GM19463 (cell line): ENCODE data around the gene RAF1.
"Not testable (repeated sequence)": the region's sequence is repeated elsewhere in the genome, so short reads cannot be mapped to it uniquely, and the experiment has no call there.

Source experiments
- ATAC-seq: cut with Tn5 transposase; IDR thresholded peaks from one replicate; pipeline ENCODE4 v1.9.1; 2021; ENCODE audit warnings: mild to moderate bottlenecking, moderate library complexity; ENCODE audit not compliant: unreplicated experiment

Gene RAF1

DNA sequence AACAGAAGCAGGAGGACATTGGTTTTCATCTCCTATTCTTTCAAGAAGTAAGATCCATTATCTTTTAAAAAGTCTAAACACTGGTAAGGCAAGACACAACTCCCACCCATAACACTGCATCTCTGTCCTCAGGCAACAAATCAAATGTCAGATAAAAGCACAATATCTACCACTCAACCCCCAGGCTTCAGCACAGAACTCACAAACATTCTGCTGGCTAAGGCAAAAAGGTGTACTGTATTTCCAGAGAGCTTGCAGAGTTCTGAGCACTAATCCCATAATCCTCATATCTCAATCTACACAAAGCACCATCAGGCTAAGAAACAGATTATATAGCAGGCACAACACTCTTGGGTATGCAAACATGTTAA lies 20.9 kb downstream of the RAF1 start:
- no peak for ATAC-seq

DNA sequence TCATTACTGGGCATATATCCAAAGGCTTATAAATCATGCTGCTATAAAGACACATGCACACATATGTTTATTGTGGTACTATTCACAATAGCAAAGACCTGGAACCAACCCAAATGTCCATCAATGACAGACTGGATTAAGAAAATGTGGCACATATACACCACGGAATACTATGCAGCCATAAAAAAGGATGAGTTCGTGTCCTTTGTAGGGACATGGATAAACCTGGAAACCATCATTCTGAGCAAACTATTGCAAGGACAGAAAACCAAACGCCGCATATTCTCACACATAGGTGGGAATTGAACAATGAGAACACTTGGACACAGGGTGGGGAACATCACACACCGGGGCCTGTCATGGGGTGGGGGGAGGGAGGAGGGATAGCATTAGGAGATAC lies 23.1 kb downstream of the RAF1 start:
- not testable (repeated sequence) for ATAC-seq

DNA sequence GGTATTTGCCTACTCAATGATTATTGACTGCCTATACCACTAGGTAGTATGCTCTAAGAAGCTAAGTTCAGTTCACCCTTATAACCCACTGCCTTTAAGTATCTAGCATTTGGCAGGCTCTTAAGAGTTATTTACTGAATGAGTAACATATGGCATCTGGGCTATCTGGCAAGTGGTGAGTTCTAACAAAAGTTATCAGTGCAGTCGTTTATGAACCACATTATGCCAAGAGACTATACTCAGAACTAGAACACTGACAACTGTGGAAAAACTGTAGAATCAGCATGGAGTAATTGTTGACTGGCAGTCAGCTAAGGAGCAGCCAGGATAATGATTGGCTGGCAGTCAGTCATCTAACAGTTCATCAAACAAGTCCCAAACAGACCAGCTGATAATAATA lies 25.8 kb downstream of the RAF1 start:
- no peak for ATAC-seq

DNA sequence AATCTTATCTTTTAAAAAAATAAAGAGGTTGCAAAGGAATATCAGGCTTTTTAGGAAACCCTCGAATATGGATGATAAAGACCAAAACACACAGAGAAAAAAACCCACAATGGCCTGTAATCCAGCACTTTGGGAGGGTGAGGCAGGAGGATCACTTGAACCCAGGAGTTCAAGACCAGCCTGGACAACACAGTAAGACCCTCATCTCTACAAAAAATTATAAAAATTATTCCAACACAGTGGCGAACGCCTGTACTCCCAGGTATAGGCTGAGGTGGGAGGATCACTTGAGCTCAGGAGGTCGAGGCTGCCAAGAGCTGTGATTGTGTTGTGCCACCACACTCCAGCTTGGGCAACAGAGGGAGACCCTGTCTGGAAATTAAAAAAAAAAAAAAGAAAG lies 30.8 kb downstream of the RAF1 start:
- no peak for ATAC-seq

DNA sequence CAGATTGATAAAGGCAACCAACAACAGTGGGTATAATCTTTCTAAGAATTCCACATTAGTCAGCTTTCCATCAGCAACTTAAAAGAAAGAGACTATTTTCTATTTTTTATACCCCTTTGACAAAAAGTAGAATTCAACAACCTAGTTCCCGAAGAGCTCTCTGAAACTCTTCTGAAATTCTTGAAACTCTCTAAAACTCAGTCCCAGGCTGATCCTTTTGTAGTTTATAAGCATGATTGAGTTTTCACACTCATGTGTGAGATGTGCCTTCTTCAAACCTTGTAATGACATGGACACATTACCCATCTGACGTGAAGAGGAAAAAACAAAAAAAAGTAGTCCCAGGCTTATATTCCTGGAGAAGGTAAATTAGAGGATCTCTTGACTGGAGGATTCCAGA lies 31.4 kb downstream of the RAF1 start:
- no peak for ATAC-seq

DNA sequence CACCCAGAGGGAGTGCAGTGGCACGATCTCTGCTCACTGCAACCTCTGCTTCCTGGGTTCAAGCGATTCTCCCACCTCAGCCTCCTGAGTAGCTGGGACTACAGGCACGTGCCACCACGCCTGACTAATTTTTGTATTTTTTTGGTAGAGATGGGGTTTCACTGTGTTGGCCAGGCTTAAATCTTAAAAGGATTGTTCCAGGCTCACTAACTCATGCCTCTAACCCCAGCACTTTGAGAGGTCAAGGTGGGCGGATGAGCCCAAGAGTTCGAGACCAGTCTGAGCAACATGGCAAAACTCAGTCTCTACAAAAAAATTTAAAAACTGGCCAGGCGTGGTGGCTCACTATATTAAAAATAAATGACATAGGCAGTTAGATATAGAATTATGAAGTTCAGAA lies 33.1 kb downstream of the RAF1 start:
- ATAC-seq = not testable (repeated sequence)

DNA sequence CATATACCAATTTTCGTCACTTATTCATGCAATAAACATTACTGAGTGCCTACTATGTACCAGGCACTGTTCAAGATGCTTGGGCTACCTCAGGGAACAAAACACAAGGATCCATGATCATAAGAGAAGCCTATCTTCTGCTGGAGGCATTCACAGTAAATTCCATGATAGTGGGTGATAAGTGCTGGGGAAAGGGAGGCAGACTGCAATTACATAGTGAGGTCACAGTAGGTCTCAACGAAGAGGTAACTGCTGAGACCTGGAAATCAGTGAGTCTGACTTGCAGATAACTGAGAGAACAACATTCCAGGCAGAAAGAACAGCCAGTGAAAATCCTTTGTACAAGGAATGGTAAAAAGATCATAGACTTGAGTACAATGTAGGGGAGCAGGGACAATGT lies 33.6 kb downstream of the RAF1 start:
- ATAC-seq = no peak

DNA sequence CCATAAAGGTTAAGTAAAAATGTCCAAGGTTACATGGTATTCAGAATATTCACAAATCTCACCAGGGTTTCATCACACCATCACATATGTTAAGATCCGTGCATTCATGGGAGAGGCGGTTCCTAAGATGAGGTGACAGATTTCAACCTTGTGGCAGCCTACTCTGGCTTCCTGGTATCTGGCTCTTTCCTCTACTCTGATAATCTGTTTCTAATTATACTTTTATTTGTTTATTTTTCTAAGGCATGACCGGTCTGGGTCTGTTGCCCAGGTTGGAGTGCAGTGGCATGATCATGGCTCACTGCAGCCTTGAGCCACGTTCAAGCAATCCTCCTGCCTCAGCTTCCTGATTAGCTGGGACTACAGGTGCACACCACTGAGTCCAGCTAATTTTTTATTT lies 34.4 kb downstream of the RAF1 start:
- no peak for ATAC-seq

DNA sequence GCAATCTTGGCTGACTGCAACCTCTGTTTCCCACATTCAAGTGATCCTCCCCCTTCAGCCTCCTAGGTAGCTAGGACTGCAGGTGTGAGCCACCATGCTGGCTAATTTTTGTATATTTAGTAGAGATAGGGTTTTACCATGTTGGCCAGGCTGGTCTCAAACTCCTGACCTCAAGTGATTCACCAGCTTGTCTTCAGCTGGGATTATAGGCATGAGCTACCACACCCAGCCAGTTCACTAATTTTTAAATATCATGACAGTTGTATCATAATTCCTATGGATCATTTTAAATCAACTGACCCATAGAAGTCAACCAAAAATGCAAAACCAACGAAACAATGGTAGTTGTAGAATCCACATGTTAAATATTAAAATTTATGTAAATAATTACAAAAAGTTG lies 35.1 kb downstream of the RAF1 start:
- no peak for ATAC-seq

DNA sequence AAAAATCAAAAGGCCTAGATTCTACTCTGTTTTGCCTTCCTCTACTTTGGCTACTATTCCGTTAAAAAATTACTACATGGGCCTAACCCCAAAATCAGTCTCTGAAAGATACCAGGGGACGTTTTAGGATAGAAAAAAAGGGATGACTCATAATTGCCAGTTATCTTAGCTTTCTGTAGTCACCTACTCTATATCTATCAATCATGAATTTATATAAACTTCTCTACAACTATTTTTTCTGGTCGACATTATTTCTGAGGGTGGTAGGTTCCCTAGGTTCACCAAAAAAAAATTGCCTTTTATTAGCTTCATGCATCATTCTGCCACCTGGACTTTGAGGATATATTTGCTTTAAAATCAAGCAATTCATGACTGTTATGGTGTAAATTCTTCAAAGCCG lies 36.5 kb downstream of the RAF1 start:
- no peak for ATAC-seq

DNA sequence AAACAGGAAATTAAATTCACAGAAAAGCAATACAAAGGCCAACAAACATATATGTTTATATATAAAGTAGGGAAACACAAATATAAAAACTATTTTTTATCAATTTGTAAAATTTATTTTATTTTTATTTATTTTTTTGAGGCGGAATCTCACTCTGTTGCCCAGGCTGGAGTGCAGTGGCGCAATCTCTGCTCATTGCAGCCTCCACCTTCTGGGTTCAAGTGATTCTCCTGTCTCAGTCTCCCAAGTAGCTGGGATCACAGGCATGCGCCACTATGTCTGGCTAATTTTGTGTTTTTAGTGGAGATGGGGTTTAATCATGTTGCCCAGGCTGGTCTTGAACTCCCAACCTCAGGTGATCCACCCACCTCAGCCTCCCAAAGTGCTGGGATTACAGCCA lies 39.0 kb downstream of the RAF1 start:
- ATAC-seq = not testable (repeated sequence)

DNA sequence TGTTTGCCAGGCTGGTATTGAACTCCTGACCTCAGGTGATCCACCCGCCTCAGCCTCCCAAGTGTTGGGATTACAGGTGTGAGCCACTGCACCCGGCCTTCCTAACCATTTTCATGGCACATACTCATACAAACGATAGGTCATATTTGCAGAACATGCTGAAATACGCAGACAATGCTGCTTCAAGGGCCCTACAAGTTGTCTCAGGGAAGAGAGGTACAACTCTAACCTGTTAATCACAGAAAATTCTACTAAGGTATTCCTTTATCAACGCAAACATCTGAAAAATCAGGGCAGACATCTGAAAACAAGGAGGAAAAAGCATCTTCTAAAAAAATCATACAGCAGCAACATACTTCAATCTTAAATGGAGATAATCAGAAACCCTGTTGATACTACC lies 39.9 kb downstream of the RAF1 start:
- ATAC-seq = no peak

DNA sequence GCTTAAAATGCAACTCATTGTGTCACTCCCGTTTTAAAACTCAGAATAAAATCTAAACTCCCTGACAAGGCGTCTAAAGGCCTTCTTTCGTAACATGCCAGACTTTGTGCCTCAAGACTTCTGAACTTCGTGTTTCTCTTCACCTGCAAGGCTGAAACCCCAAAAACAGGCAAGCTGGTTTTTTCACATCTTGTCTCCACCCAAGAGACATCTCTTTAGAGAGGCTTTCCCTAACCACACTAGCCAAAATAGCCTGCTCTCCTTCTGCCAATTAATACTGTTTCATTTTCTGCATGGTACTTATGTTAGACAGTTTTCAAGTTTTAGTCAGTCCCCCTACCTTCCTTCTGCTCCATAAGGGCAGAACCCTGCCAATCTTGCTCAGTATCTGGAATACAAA lies 41.6 kb downstream of the RAF1 start:
- ATAC-seq = no peak

DNA sequence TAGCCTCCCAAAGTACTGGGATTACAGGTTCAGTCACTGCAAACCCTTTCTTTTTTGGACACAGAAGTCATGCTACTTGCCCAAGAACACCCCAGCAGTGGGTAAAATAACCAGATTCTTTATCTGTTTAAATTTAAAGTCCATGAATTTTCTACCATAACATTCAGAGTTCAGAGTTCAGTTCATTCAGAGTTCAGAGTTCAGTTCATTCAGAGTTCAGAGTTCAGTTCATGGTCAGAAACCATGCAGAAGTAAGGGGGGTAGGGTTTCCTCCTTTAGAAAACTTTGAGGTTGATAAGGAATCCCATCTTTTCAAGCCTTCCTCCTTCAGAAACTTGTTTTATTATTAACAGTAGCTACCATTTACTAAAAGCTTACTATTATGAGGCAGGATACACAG lies 43.2 kb downstream of the RAF1 start:
- ATAC-seq = no peak

DNA sequence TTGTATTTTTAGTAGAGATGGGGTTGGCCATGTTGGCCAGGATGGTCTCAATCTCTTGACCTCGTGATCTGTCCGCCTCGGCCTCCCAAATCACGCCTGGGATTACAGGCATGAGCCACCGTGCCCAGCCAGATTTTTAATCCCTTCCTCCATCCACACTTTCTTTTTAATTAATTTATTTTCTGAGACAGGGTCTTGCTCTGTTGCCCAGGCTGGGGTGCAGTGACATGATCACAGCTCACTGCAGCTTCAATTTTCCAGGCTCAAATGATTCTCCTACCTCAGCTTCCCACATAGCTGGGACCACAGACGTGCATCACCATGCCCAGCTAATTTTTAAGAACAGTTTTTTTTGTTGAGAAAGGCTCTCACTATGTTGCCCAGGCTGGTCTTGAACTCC lies 43.6 kb downstream of the RAF1 start:
- ATAC-seq = no peak

DNA sequence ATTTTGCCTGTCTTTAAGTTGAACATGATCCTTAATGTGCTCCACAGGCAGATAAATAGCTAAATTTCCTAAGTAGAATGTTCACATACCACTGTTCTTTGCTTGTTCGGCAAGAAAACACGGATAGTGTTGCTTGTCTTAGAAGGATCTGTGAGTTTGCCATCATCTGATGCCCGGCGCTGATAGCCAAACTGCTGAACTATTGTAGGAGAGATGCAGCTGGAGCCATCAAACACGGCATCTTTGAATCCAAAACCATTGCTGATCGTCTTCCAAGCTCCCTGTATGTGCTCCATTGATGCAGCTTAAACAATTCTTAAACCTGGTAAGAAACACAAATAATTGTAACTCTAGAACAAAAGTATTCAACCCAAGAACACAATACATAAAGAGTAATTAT lies 45.5 kb downstream of the RAF1 start:
- ATAC-seq = no peak

DNA sequence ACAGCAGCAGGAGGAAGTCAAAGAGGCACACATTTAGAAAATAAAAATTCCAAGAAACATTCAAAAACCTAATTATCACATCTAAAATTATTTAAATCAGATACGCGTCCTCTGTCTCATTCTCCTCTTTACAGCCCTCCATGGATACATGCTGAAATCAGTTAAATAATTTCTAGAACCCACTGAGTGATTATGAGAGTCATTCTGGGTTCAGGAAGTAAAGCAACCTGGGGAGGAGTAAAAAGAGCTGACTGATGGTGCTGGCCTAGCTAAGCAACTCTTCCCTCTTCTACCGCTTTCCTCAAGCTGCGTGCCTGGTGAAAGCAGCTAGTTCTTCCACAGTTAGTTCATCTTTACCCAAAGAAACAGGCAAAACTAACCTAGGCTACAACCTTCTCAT lies 48.7 kb downstream of the RAF1 start:
- ATAC-seq = no peak

DNA sequence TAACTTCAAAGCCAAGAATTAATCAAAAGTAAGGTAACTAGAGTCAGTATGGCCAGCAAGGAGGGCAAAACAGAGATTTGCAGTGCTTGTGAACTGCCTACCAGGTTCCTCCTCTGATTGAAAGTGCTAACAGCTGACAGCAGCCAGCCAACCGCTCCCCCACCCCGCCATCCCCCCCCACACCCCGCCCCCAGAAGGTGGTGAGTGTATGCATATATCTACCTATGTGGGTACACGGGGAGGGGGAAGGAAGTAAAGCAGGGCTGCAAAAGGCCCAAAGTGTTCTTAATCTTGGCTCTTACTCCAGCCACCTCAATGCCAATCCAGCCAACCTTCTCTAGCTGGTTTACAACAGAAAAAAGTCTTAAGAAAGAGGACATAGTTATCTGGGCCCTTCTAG lies 50.7 kb downstream of the RAF1 start:
- ATAC-seq = no peak

DNA sequence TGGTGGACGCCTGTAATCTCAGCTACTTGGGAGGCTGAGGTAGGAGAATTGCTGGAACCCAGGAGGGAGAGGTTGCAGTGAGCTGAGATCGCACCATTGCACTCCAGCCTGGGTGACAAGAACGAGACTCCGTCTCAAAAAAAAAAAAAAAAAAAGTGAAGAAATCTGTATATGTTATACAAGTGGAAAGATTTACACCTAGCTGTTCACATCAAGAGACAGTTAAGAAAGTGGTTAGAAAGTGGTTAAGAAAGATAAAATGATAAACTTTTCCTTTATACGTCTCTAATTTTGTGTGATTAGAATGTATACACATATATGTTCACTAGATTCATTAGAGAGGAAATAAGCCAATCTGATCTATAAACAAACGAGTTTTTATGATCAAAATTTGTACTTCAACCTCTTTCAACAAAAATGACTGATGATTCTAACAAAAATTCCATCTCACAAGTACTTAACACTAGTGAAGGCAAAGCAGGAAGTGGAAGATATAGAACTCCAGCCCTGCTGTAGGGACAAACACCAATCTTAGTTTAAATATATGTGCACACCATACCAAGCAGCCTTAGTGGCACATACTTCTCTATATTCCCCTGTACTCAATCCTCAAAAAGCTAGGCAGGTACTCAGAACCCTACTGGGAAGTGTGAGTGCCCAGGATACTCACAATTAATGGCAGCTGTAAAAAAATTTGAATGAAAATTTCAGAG lies 51.2 kb downstream of the RAF1 start:
- no peak for ATAC-seq

DNA sequence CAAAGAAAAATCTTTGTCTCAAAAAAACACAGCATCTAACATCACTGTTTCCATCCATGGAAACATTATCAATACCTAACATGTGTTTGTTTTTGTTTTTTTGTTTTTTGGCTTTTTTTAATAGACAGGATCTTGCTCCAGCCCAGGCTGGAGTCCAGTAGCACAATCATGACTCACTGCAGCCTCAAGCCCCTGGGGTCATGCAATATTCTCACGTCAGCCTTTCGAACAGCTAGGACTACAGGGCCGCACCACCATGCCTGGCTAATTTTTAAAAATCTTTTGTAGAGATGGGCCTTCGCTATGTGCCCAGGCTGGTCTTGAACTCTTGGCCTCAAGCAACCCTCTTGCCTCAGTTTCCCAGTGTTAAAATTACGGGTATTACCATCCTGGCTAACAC lies 52.8 kb downstream of the RAF1 start:
- no peak for ATAC-seq

DNA sequence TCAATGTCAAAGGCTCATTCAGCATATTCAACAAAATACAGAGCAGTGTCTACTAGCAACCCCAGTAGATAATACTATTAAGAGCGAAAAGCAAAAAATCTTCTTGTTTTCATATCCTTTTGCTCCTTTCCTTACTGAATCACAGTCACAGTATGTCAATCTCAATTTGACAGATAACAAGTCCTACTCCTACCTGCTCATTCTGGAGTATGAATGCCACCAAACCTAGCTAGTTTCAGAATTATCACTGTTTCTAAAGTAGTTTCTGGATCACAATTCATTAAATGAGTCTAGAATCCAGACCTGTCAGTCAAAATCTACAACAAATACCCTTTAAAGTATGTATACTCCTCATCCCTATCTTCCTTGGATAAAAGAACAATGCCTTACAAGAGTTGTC lies 55.5 kb downstream of the RAF1 start:
- ATAC-seq = no peak

DNA sequence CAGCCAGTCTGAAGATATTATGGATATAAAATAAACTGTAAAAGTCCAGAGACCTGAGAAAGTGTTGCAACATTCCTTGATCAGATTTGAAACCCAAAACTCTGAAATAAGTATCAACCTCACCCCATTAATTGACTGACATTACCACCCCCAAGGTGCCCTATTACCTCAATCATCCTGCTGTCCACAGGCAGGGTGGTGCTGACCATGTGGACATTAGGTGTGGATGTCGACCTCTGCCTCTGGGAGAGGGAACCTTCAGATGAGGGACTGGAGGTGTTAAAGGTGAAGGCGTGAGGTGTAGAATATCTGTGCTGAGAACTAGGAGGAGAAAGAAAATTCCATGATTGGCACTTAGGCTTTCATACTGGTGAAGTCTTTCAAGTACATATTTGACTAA lies 59.9 kb downstream of the RAF1 start:
- no peak for ATAC-seq

DNA sequence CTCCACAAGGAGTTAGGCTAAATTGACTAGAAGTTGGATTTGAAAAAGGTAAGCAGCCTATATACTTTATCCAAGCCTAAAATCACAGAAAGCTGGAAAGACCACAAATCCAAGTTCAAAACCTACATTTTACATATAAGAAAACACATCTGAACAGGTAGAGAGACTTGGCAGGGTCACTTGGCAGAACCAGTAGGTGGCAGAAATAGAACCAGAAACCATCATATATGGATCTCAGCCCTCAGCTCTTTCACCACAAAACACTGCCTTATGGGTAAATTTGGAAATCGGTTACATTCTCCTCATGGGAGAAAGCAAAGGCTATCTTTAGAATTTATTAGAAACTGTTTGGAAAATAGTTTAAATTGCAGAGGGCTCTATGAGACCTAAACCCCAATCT lies 62.8 kb downstream of the RAF1 start:
- ATAC-seq = no peak

DNA sequence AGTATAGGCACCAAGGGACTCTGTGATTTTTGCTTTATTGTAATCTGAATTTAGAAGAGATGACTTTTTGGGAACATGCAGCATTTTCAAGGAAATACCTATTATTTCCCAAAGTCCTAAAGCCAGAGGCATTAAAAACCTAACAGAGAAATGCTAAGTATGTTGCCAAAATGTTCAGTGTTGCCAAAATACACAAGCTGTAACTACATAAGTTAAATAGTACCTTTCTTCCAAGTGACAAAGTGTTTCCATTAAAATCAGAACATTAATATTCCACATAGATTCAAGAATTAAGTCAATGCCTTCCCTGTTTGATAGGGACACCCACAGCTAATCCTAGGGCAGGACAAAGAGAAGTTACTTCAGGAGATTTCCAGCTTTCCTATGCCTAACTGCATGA lies 65.0 kb downstream of the RAF1 start:
- no peak for ATAC-seq
